ENCODE data around the gene TALDO1. TPM values are rescaled to one million over a fixed set of nuclear protein-coding genes. Genes with fewer than 3 reads are reported as not detected.
"Not testable (repeated sequence)": the region's sequence is repeated elsewhere in the genome, so short reads cannot be mapped to it uniquely, and the experiment has no call there.

The TALDO1 gene
- polyA plus RNA-seq, 1 donor from 2014 or later = 156 TPM

DNA sequence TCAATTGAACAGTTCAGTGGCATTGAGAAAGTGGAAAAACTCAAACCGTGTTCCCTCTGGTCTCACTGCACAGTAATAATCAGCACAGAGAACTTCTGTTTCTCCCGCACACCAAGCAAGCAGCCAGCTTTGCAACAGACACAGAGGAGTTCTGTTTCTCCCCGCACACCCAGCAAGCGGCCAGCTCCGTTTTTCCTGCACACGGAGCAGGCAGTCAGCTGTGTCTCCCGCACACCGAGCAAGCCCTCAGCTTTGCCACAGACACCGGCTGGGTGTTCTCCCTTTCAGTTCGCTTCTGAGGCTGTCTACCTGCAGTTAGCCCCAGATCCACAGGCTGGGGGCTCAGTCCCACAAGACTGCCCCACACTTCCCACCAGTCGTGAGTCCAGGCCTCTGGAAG, 9.9 kb upstream of the TALDO1 start:
- Histone ChIP-seq H3K9ac (ENCODE audit: low read length) (no peak overlapping the region), H3K27ac (ENCODE audit: low read length) (no peak overlapping the region), H3K36me3 (ENCODE audit: insufficient read depth, low read length) (no peaks in the 10 kb centered on the region), H4K20me1 (ENCODE audit: insufficient read depth) (no peaks in the 10 kb centered on the region), H3K27me3 (ENCODE audit: insufficient read depth, low read depth, low read length) (no peaks in the 10 kb centered on the region), H2AFZ (ENCODE audit: low read depth, low read length) (no peak overlapping the region), H3K79me2 (replicated peaks; ENCODE audit: insufficient read depth, low read length) (no peaks in the 10 kb centered on the region), H3K9me2 (ENCODE audit: insufficient read depth, low read length) (no peaks in the 10 kb centered on the region), H3F3A (ENCODE audit: insufficient read depth, low read length, poor library complexity, severe bottlenecking) (no peaks in the 10 kb centered on the region), H3K4me3 (ENCODE audit: low read length) (no peak overlapping the region), H3K9me3 (ENCODE audit: low read length) (no peaks in the 10 kb centered on the region), H3K4me2 (ENCODE audit: low read length) (no peak overlapping the region)
- TF ChIP-seq RAD21 (conservative IDR thresholded peaks at IDR 0.05) (no peak), POLR2AphosphoS5 (IDR thresholded peaks at IDR 0.05) (no peak)

- H3K79me2 ChIP-seq (replicated peaks; ENCODE audit: insufficient read depth, low read length); H3K27ac ChIP-seq (ENCODE audit: low read length); H3F3A ChIP-seq (ENCODE audit: insufficient read depth, low read length, poor library complexity, severe bottlenecking); H3K9me2 ChIP-seq (ENCODE audit: insufficient read depth, low read length); H3K4me2 ChIP-seq (ENCODE audit: low read length); H2AFZ ChIP-seq (ENCODE audit: low read depth, low read length); H3K9me3 ChIP-seq (ENCODE audit: low read length); H3K27me3 ChIP-seq (ENCODE audit: insufficient read depth, low read depth, low read length); H3K4me3 ChIP-seq (ENCODE audit: low read length); H3K36me3 ChIP-seq (ENCODE audit: insufficient read depth, low read length); H3K9ac ChIP-seq (ENCODE audit: low read length); H4K20me1 ChIP-seq (ENCODE audit: insufficient read depth): not testable (repeated sequence)
Observed at GRCh38 chr11:737899-738298, 9.4 kb upstream of the TALDO1 start.

GRCh38 chr11:742156-742546, 5.1 kb upstream of the TALDO1 start:
- no peaks in the 10 kb centered on the region for H4K20me1 ChIP-seq (ENCODE audit: insufficient read depth)
- no peak overlapping the region for H3K4me2 ChIP-seq (ENCODE audit: low read length)
- H3K4me3 ChIP-seq (ENCODE audit: low read length) = no peak overlapping the region
- H3K9me2 ChIP-seq (ENCODE audit: insufficient read depth, low read length) = no peaks in the 10 kb centered on the region
- no peaks in the 10 kb centered on the region for H3F3A ChIP-seq (ENCODE audit: insufficient read depth, low read length, poor library complexity, severe bottlenecking)
- H3K9me3 ChIP-seq (ENCODE audit: low read length) = no peaks in the 10 kb centered on the region
- H3K79me2 ChIP-seq (replicated peaks; ENCODE audit: insufficient read depth, low read length) = no peaks in the 10 kb centered on the region
- H3K27me3 ChIP-seq (ENCODE audit: insufficient read depth, low read depth, low read length) = no peaks in the 10 kb centered on the region
- no peak overlapping the region for H2AFZ ChIP-seq (ENCODE audit: low read depth, low read length)
- no peak overlapping the region for H3K27ac ChIP-seq (ENCODE audit: low read length)
- no peak overlapping the region for H3K9ac ChIP-seq (ENCODE audit: low read length)
- TF ChIP-seq POLR2AphosphoS5 (IDR thresholded peaks at IDR 0.05) (no peak), TAF1 (IDR thresholded peaks at IDR 0.05; ENCODE audit: low read depth) (no peak)
- TF ChIP-seq, protein P1, sequence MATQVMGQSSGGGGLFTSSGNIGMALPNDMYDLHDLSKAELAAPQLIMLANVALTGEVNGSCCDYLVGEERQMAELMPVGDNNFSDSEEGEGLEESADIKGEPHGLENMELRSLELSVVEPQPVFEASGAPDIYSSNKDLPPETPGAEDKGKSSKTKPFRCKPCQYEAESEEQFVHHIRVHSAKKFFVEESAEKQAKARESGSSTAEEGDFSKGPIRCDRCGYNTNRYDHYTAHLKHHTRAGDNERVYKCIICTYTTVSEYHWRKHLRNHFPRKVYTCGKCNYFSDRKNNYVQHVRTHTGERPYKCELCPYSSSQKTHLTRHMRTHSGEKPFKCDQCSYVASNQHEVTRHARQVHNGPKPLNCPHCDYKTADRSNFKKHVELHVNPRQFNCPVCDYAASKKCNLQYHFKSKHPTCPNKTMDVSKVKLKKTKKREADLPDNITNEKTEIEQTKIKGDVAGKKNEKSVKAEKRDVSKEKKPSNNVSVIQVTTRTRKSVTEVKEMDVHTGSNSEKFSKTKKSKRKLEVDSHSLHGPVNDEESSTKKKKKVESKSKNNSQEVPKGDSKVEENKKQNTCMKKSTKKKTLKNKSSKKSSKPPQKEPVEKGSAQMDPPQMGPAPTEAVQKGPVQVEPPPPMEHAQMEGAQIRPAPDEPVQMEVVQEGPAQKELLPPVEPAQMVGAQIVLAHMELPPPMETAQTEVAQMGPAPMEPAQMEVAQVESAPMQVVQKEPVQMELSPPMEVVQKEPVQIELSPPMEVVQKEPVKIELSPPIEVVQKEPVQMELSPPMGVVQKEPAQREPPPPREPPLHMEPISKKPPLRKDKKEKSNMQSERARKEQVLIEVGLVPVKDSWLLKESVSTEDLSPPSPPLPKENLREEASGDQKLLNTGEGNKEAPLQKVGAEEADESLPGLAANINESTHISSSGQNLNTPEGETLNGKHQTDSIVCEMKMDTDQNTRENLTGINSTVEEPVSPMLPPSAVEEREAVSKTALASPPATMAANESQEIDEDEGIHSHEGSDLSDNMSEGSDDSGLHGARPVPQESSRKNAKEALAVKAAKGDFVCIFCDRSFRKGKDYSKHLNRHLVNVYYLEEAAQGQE (IDR thresholded peaks at IDR 0.05; ENCODE audit: borderline replicate concordance) = no peak
- H3K36me3 ChIP-seq (ENCODE audit: insufficient read depth, low read length) = no peaks in the 10 kb centered on the region

- H3K79me2 ChIP-seq (replicated peaks; ENCODE audit: insufficient read depth, low read length) = no peaks in the 10 kb centered on the region
- H3K9me2 ChIP-seq (ENCODE audit: insufficient read depth, low read length) = no peaks in the 10 kb centered on the region
- H3K27me3 ChIP-seq (ENCODE audit: insufficient read depth, low read depth, low read length) = no peaks in the 10 kb centered on the region
- no peaks in the 10 kb centered on the region for H3K36me3 ChIP-seq (ENCODE audit: insufficient read depth, low read length)
- no peak overlapping the region for H2AFZ ChIP-seq (ENCODE audit: low read depth, low read length)
- TF ChIP-seq POLR2AphosphoS5 (IDR thresholded peaks at IDR 0.05) (no peak), EP300 (conservative IDR thresholded peaks at IDR 0.05; ENCODE audit: poor library complexity, severe bottlenecking) (no peak), EZH2 (IDR thresholded peaks at IDR 0.05; ENCODE audit: borderline replicate concordance, insufficient read depth, low read length, poor library complexity, severe bottlenecking) (no peak), TAF1 (IDR thresholded peaks at IDR 0.05; ENCODE audit: low read depth) (no peak)
- TF ChIP-seq, protein P1 (IDR thresholded peaks at IDR 0.05; ENCODE audit: borderline replicate concordance) = no peak
- H3K27ac ChIP-seq (ENCODE audit: low read length) = no peak overlapping the region
- no peaks in the 10 kb centered on the region for H4K20me1 ChIP-seq (ENCODE audit: insufficient read depth)
- H3K4me3 ChIP-seq (ENCODE audit: low read length) = no peak overlapping the region
- H3F3A ChIP-seq (ENCODE audit: insufficient read depth, low read length, poor library complexity, severe bottlenecking) = no peaks in the 10 kb centered on the region
- no peak overlapping the region for H3K4me2 ChIP-seq (ENCODE audit: low read length)
- H3K9me3 ChIP-seq (ENCODE audit: low read length) = no peaks in the 10 kb centered on the region
- no peak overlapping the region for H3K9ac ChIP-seq (ENCODE audit: low read length)
Observed at GRCh38 chr11:742571-743201, 4.6 kb upstream of the TALDO1 start.

All from neural cell (in vitro differentiated cells).